ENCODE measurements around the gene GNAS.

Gene GNAS

DNA sequence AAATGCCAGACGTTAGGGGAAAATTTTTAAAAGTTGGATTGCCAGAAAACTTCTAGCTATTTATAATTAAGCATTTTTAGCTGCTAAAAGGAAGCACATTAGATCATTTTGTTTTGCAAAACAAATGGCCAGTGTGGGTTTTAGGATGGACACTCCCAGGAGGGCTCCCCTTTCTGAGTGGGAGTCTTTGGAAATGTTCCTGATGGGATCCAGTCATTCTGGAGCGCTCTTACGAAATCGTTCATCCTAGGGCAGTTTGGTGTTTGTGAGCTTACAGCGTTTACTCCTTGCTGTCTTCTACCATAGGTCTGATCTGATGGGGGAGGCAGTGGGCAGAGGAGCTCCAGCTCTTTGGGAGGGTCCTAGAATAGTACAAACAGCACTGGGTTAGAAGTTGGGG, 14.7 kb downstream of the GNAS start:
- no peak overlapping the region for H3K4me3 ChIP-seq (ENCODE audit: low read depth, low read length)
- TF ChIP-seq, protein P1, sequence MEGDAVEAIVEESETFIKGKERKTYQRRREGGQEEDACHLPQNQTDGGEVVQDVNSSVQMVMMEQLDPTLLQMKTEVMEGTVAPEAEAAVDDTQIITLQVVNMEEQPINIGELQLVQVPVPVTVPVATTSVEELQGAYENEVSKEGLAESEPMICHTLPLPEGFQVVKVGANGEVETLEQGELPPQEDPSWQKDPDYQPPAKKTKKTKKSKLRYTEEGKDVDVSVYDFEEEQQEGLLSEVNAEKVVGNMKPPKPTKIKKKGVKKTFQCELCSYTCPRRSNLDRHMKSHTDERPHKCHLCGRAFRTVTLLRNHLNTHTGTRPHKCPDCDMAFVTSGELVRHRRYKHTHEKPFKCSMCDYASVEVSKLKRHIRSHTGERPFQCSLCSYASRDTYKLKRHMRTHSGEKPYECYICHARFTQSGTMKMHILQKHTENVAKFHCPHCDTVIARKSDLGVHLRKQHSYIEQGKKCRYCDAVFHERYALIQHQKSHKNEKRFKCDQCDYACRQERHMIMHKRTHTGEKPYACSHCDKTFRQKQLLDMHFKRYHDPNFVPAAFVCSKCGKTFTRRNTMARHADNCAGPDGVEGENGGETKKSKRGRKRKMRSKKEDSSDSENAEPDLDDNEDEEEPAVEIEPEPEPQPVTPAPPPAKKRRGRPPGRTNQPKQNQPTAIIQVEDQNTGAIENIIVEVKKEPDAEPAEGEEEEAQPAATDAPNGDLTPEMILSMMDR (IDR thresholded peaks at IDR 0.05; ENCODE audit: borderline replicate concordance, insufficient read depth, low read depth, low read length), result no peak

DNA sequence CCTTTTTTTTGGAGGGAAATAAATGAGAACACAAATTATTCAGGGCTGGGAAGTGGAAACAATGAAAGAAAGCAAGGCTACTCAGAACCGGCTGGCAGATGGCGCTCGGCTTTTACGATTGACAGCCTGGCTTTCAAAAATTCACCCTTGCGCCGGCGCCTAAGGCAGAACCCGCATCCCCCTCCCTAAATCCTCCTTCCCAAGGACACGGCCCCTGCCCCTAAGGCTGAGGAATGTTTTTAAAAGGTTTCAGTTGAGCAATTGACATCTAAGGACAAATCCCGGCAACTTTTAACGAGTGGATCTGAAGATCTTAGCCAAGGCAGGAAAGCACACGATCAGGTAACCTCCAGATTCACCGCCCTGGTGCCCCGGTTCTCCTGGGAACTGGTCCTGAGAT, 16.3 kb downstream of the GNAS start:
- no peak overlapping the region for H3K4me3 ChIP-seq (ENCODE audit: low read depth, low read length)
- TF ChIP-seq, protein P1 (IDR thresholded peaks at IDR 0.05; ENCODE audit: borderline replicate concordance, insufficient read depth, low read depth, low read length), result no peak

DNA sequence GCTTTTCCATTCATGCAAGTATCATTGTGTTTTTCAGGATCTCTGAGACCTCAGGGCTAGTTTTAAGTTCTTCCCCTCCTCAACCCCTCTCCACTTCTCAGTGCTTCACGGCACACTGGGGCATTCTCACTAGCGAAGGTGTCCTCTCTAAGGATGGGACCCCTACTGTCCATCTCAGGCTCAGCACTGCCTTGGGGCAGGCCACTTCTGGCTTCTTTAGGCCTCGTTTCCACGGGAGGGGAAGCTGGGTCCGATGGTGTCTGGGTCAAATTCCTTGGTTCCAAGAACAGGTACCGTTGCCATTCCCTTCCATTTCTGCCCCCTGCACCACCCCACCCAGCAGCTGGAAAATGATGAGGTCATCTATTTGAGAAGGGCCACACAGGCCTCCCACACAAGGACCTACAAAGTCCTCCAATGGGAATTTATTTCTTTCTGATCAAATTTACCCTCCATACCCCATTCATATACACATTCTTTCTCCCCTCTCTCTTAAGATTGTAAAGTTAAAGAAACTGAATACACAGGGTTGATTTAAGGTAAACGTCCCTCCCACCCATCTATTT, 17.2 kb downstream of the GNAS start:
- TF ChIP-seq, protein P1 (IDR thresholded peaks at IDR 0.05; ENCODE audit: borderline replicate concordance, insufficient read depth, low read depth, low read length), result no peak
- H3K4me3 ChIP-seq (ENCODE audit: low read depth, low read length), result no peak overlapping the region

DNA sequence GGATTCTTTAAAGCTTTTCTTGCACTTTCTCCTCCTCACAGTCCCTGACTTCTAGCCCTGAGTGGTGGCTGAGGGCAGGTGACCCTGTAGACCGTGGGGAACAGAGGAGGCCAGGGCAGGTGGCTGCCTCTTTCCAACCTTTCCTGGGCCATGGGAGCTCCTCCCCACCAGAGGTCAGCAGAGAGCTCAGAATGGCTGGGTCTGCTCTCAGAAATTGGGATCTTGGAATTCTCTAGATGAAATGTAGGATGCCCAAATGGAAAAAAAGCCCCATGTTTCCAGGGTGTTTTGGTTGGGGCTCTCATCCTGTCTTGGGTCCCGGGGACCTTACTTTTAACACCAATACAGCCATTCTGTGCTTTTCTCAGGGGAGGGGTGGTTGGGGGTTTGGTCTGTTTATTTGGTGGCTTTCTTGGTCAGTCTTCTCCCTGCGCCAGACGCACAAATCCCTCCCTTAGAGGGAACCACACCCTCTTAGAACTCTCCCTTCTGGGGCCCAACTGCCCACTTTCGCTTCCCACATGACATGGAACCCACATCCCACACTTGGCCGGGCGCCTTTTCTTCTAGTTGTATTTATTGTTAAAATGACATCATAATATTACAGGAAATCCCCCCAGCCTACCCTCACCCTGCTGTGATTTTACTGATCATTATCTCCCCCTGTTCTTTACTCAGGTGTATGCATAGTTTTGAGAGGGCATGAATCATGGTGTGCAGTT, 17.9 kb downstream of the GNAS start:
- TF ChIP-seq, protein P1 (IDR thresholded peaks at IDR 0.05; ENCODE audit: borderline replicate concordance, insufficient read depth, low read depth, low read length), result peak; percentile 81
- no peak overlapping the region for H3K4me3 ChIP-seq (ENCODE audit: low read depth, low read length)

DNA sequence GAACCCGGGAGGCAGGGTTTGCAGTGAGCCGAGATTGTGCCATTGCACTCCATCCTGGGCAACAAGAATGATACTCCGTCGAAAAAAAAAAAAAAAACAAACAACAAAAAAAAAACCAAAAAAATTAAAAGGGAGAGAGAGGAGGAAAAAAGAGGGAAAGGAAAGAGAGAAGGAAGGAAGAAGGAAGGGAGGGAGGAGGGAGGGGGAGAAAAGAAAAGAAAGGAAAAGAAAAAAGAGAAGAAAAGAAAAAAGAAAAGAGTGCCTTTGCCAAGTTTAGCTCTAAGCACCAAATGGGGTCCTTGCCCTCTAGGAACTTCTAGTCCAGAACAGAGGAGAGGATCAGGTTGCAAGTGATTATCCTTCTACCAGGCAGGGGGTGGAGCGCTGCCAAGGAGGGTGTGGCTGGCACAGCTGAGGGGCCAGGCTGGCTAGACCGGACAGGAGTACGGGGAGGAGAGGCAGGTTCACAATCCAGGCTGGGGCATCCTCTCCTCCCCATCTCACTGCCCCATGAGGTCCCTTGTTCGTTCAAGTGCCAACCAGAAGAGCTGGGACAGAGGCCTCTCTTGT, 19.1 kb downstream of the GNAS start:
- H3K4me3 ChIP-seq (ENCODE audit: low read depth, low read length), result no peak overlapping the region
- TF ChIP-seq, protein P1 (IDR thresholded peaks at IDR 0.05; ENCODE audit: borderline replicate concordance, insufficient read depth, low read depth, low read length), result no peak

DNA sequence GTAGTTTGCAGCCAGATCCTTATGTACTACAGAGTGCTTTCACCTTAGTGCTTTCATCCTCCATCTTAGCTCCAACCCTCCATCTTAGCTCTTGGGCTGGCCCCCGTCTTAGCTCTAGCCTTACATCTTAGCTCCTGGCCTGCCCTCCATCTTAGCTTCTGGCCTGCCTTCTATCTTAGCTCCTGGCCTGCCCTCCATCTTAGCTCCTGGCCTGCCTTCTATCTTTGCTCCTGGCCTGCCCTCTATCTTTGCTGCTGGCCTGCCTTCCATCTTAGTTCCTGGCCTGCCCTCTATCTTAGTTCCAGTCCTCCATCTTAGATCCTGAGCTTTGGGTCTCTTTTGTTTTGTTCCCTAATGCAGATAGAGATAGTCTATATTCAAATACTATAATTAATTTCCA, 22.0 kb downstream of the GNAS start:
- TF ChIP-seq, protein P1 (IDR thresholded peaks at IDR 0.05; ENCODE audit: borderline replicate concordance, insufficient read depth, low read depth, low read length), result no peak
- H3K4me3 ChIP-seq (ENCODE audit: low read depth, low read length), result no peak overlapping the region

DNA sequence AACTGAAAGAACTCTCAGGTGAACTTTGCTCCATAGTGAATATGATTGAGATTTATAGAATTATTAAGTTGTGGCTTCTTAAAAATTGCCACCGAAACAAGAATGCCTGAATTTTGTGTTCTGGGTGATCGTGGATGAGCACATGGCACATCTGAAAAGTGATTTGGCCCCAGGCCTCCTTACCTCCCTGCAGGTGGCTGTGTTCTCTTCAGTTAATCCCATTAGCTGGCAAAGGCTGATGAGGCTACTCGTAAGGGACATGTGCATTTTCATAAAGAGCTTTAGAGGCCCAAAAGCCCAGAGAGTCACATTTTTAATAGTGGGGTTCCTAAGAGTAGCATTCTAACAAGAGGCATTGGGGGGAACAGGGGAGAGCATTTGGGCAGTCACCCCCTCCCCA, 22.6 kb downstream of the GNAS start:
- H3K4me3 ChIP-seq (ENCODE audit: low read depth, low read length), result no peak overlapping the region
- TF ChIP-seq, protein P1 (IDR thresholded peaks at IDR 0.05; ENCODE audit: borderline replicate concordance, insufficient read depth, low read depth, low read length), result no peak

Measured in GM12875 (cell line).